Loucy (cell line): ENCODE data around the gene TRIM40.

Experiments used
- H2AFZ ChIP-seq: fragments of 200-600 bp; sonication (generic); 2 replicates; pipeline ENCODE4 v1.6.0; 2016; ENCODE audit warnings: antibody characterized with exemption, mild to moderate bottlenecking, low read length, moderate library complexity
- H3F3A ChIP-seq: fragments of 200-600 bp; 2 replicates; pipeline ENCODE4 v1.6.0; 2016; ENCODE audit warnings: antibody characterized with exemption, low read depth, mild to moderate bottlenecking
- H3K27me3 ChIP-seq: fragments of 200-600 bp; sonication (generic); 2 replicates; pipeline ENCODE4 v1.6.1; 2014; ENCODE audit warnings: low read length, mild to moderate bottlenecking; ENCODE audit not compliant: insufficient read depth, poor library complexity, severe bottlenecking
- H3K36me3 ChIP-seq: fragments of 200-600 bp; sonication (generic); 2 replicates; pipeline ENCODE4 v1.6.1; 2016; ENCODE audit warnings: low read length; ENCODE audit not compliant: insufficient read depth
- H3K4me1 ChIP-seq: fragments of 200-600 bp; sonication (generic); 2 replicates; pipeline ENCODE4 v1.5.1; 2014; ENCODE audit warnings: low read length, mild to moderate bottlenecking; ENCODE audit not compliant: insufficient read depth, poor library complexity, severe bottlenecking
- H3K4me2 ChIP-seq: fragments of 200-600 bp; sonication (generic); 2 replicates; pipeline ENCODE4 v1.6.0; 2014; ENCODE audit warnings: antibody characterized with exemption, low read length, low read depth, mild to moderate bottlenecking; ENCODE audit not compliant: poor library complexity, severe bottlenecking
- H3K4me3 ChIP-seq: fragments of 200-600 bp; sonication (generic); 2 replicates; pipeline ENCODE4 v1.5.1; 2014; ENCODE audit warnings: low read length, mild to moderate bottlenecking, mixed read lengths; ENCODE audit not compliant: poor library complexity, severe bottlenecking
- H3K79me2 ChIP-seq: fragments of 200-600 bp; sonication (generic); 2 replicates; pipeline ENCODE4 v1.6.1; 2014; ENCODE audit warnings: low read length; ENCODE audit not compliant: insufficient read depth
- H3K9ac ChIP-seq: fragments of 200-600 bp; sonication (generic); 2 replicates; pipeline ENCODE4 v1.6.0; 2014; ENCODE audit warnings: mild to moderate bottlenecking, low read depth, low read length, moderate library complexity; ENCODE audit not compliant: poor library complexity, severe bottlenecking
- H3K9me2 ChIP-seq: fragments of 200-600 bp; sonication (generic); replicated peaks from 2 replicates; pipeline ENCODE4 v1.6.1; 2016; ENCODE audit warnings: low read depth, low read length, mixed read lengths
- H3K9me3 ChIP-seq: fragments of 200-600 bp; sonication (generic); 2 replicates; pipeline ENCODE4 v1.6.1; 2014; ENCODE audit warnings: mild to moderate bottlenecking, antibody characterized with exemption, low read length, low read depth; ENCODE audit not compliant: insufficient read depth
- H4K20me1 ChIP-seq: fragments of 200-600 bp; sonication (generic); 2 replicates; pipeline ENCODE4 v1.6.0; 2014; ENCODE audit warnings: antibody characterized with exemption, low read length, mild to moderate bottlenecking; ENCODE audit not compliant: insufficient read depth, poor library complexity, severe bottlenecking
- EZH2phosphoT487 ChIP-seq: fragments of 200-600 bp; IDR thresholded peaks from 2 replicates; pipeline ENCODE4 v1.6.1; 2018; ENCODE audit warnings: antibody characterized with exemption, mild to moderate bottlenecking, moderate library complexity, borderline replicate concordance
- TF ChIP-seq, protein P1 (sequence below): fragments of 200-600 bp; sonication (generic); conservative IDR thresholded peaks from 2 replicates; pipeline ENCODE4 v1.5.1; 2014; ENCODE audit warnings: mild to moderate bottlenecking, antibody characterized with exemption, low read length

TRIM40 gene

DNA sequence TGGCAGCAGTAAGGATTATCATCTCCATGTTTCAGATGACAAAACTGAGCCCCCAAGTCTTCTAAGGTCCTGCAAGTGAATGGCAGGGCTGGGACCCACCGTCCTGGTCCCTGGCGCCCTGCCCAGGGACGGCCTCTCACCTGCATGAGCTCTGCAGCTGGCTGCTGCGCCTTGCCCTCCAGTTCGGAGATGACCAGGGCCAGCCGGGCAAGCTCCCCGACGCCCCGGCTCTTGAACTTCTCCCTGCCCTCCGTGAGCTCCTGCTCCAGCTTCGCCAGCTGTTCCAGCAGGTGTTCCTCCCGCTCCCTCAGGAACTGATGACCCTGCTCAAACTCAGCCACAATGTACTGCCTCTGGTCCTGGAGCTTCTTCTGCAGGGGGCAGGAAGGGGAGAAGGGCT, 60.4 kb downstream of the TRIM40 start:
- Histone ChIP-seq H3K9ac (no peak overlapping the region), H2AFZ (no peak overlapping the region), H3K36me3 (peaks cover 66% of the 10 kb centered on the region), H3K4me1 (no peaks in the 10 kb centered on the region), H3K9me3 (no peaks in the 10 kb centered on the region), H3K4me2 (no peak overlapping the region), H3K27me3 (no peaks in the 10 kb centered on the region), H3K9me2 (no peaks in the 10 kb centered on the region), H3F3A (no peaks in the 10 kb centered on the region), H4K20me1 (no peaks in the 10 kb centered on the region), H3K79me2 (no peaks in the 10 kb centered on the region), H3K4me3 (no peak overlapping the region)
- TF ChIP-seq, protein P1, sequence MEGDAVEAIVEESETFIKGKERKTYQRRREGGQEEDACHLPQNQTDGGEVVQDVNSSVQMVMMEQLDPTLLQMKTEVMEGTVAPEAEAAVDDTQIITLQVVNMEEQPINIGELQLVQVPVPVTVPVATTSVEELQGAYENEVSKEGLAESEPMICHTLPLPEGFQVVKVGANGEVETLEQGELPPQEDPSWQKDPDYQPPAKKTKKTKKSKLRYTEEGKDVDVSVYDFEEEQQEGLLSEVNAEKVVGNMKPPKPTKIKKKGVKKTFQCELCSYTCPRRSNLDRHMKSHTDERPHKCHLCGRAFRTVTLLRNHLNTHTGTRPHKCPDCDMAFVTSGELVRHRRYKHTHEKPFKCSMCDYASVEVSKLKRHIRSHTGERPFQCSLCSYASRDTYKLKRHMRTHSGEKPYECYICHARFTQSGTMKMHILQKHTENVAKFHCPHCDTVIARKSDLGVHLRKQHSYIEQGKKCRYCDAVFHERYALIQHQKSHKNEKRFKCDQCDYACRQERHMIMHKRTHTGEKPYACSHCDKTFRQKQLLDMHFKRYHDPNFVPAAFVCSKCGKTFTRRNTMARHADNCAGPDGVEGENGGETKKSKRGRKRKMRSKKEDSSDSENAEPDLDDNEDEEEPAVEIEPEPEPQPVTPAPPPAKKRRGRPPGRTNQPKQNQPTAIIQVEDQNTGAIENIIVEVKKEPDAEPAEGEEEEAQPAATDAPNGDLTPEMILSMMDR = no peak
- no peak for TF ChIP-seq EZH2phosphoT487
